NCI-H1105 (cell line): ENCODE measurements around the gene MYLK3.

Experiments
- DNase-seq: peaks from one replicate; lab custom pipeline; 2025; lab: John Stamatoyannopoulos, UW

MYLK3 gene

GRCh38 chr16:46727184-46727583, 21.0 kb downstream of the MYLK3 start:
- no peak for DNase-seq

GRCh38 chr16:46721885-46722284, 26.3 kb downstream of the MYLK3 start:
- DNase-seq, result no peak

GRCh38 chr16:46720619-46721018, 27.5 kb downstream of the MYLK3 start:
- no peak for DNase-seq

- no peak for DNase-seq
Observed at GRCh38 chr16:46719528-46719927, 28.6 kb downstream of the MYLK3 start.

- DNase-seq, result no peak
Observed at GRCh38 chr16:46718214-46718613, 29.9 kb downstream of the MYLK3 start.

GRCh38 chr16:46717692-46718091, 30.5 kb downstream of the MYLK3 start:
- peak; percentile 12 for DNase-seq

GRCh38 chr16:46715769-46716305, 32.3 kb downstream of the MYLK3 start:
- DNase-seq, result no peak

- no peak for DNase-seq
Observed at GRCh38 chr16:46714797-46715591, 33.1 kb downstream of the MYLK3 start.

GRCh38 chr16:46713634-46714033, 34.5 kb downstream of the MYLK3 start:
- DNase-seq, result peak; percentile 62

- DNase-seq, result no peak
Observed at GRCh38 chr16:46712911-46713310, 35.2 kb downstream of the MYLK3 start.

GRCh38 chr16:46711106-46712058, 36.8 kb downstream of the MYLK3 start:
- DNase-seq, result no peak

- no peak for DNase-seq
Observed at GRCh38 chr16:46709469-46710005, 38.6 kb downstream of the MYLK3 start.

- DNase-seq, result no peak
Observed at GRCh38 chr16:46706642-46707041, 41.5 kb downstream of the MYLK3 start.

GRCh38 chr16:46702030-46702429, 46.1 kb downstream of the MYLK3 start:
- no peak for DNase-seq

GRCh38 chr16:46701615-46702014, 46.5 kb downstream of the MYLK3 start:
- DNase-seq, result no peak

- DNase-seq, result no peak
Observed at GRCh38 chr16:46700048-46700447, 48.1 kb downstream of the MYLK3 start.

GRCh38 chr16:46696957-46697356, 51.2 kb downstream of the MYLK3 start:
- no peak for DNase-seq

- DNase-seq, result no peak
Observed at GRCh38 chr16:46695937-46696336, 52.2 kb downstream of the MYLK3 start.

- DNase-seq, result no peak
Observed at GRCh38 chr16:46693598-46693997, 54.5 kb downstream of the MYLK3 start.

GRCh38 chr16:46691726-46692125, 56.4 kb downstream of the MYLK3 start:
- no peak for DNase-seq

GRCh38 chr16:46690281-46691178, 57.6 kb downstream of the MYLK3 start:
- no peak for DNase-seq
